ENCODE results near the gene FUZ. TPM values are rescaled to one million over a fixed set of nuclear protein-coding genes. Genes with fewer than 3 reads are reported as not detected.
A peak's percentile ranks its signal among the peaks of the same experiment; 100 is the strongest.

Gene FUZ
- polyA plus RNA-seq, 1 of the 3 experiments (the other 2 are of a cell fraction) = 29.9 TPM

DNA sequence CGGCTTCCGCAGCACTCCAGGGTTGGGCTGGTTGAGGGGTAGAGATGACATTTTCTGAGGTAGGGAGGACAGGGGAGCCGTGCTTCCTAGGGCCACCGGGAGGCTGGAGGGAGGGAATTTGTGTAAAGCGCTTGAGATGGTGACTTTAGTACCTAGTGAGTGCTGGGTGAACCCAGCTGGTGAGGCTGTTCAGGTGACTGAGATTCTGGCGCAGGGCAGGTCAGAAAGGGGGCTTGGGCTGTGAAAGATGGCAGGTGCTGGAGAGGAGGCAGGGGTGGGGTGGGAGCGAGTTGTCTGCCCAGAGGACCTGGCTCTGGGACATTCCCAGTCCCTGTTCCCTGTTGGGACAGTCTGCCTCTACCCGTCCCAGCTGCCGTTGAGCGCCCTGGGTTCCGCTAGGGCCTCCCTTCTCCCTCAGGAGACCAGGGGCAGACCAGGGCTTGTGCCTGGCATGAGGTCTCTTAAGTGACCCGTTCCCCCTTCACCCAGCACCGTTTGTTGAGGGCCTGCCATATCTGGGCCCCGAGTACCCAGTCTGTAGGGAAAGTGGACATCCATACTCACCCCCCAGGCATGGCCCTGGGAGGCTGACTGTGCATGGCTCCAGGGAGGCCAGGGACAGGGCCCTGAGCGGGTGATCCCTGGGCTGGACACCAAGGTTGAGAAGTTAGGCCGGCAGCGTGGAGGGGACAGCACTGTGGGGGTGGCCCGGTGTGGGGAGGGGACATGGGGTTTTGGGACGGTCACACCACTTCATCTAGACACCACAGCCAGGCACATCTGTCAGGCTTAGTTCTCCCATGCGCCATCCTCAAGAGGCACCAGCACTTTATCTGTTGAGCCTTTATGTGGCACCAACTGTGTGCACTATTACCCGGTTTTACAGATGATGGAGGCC lies 42.8 kb upstream of the FUZ start (continued):
- TF ChIP-seq TCF12 (IDR thresholded peaks at IDR 0.05) = no peak
- no peak for TF ChIP-seq SMC3 (IDR thresholded peaks at IDR 0.05; ENCODE audit: low read depth, low read length)
- no peak for TF ChIP-seq USF1 (IDR thresholded peaks at IDR 0.05; ENCODE audit: borderline replicate concordance, low read depth)
- TF ChIP-seq NRF1 (IDR thresholded peaks at IDR 0.05; ENCODE audit: low read depth, low read length) = no peak
- no peak for TF ChIP-seq FOSL2 (IDR thresholded peaks at IDR 0.05; ENCODE audit: borderline replicate concordance, low read depth)
- no peak for TF ChIP-seq EP300 (IDR thresholded peaks at IDR 0.05; ENCODE audit: borderline replicate concordance in 1 of 2, low read depth in 1 of 2, low read length in 1 of 2)
- peak; percentile 55; the same call in 1 of the 2 replicates for TF ChIP-seq ZBTB33 (IDR thresholded peaks at IDR 0.05; ENCODE audit: borderline replicate concordance, low read depth)
- TF ChIP-seq JUND (IDR thresholded peaks at IDR 0.05) = no peak
- no peak for TF ChIP-seq RXRA (IDR thresholded peaks at IDR 0.05; ENCODE audit: borderline replicate concordance, low read depth)

GRCh38 chr19:49855277-49855675 lies 42.2 kb upstream of the FUZ start:
- peaks cover 38% of the 10 kb centered on the region for H3K79me2 ChIP-seq (ENCODE audit: insufficient read depth)
- TF ChIP-seq JUND (IDR thresholded peaks at IDR 0.05) = peak; percentile 8; the same call in 1 of the 2 replicates
- TF ChIP-seq, protein P1, sequence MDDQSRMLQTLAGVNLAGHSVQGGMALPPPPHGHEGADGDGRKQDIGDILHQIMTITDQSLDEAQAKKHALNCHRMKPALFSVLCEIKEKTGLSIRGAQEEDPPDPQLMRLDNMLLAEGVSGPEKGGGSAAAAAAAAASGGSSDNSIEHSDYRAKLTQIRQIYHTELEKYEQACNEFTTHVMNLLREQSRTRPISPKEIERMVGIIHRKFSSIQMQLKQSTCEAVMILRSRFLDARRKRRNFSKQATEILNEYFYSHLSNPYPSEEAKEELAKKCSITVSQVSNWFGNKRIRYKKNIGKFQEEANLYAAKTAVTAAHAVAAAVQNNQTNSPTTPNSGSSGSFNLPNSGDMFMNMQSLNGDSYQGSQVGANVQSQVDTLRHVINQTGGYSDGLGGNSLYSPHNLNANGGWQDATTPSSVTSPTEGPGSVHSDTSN (IDR thresholded peaks at IDR 0.05) = no peak
- no peak for TF ChIP-seq GATA2 (CRISPR knock-in tag; IDR thresholded peaks at IDR 0.05)
- TF ChIP-seq NFIC (IDR thresholded peaks at IDR 0.05; ENCODE audit: borderline replicate concordance) = no peak
- TF ChIP-seq MEF2A (IDR thresholded peaks at IDR 0.05; ENCODE audit: borderline replicate concordance, low read depth) = no peak
- TF ChIP-seq NRF1 (IDR thresholded peaks at IDR 0.05; ENCODE audit: low read depth, low read length) = no peak
- TF ChIP-seq USF2 (IDR thresholded peaks at IDR 0.05; ENCODE audit: borderline replicate concordance, low read depth, low read length) = no peak
- TF ChIP-seq RFX5 (IDR thresholded peaks at IDR 0.05; ENCODE audit: low read length) = no peak
- 0 out of 2 replicates have a peak, but pooled peaks have one; percentile 6 for TF ChIP-seq SIN3A (IDR thresholded peaks at IDR 0.05; ENCODE audit: borderline replicate concordance, low read depth, low read length)
- TF ChIP-seq POLR2AphosphoS5 (IDR thresholded peaks at IDR 0.05; ENCODE audit: low read depth, low read length) = no peak
- no peak for TF ChIP-seq EP300 (IDR thresholded peaks at IDR 0.05; ENCODE audit: borderline replicate concordance in 1 of 2, low read depth in 1 of 2, low read length in 1 of 2)
- no peak for TF ChIP-seq TCF12 (IDR thresholded peaks at IDR 0.05)
- H4K20me1 ChIP-seq (ENCODE audit: insufficient read depth) = peaks cover 71% of the 10 kb centered on the region
- H2AFZ ChIP-seq (ENCODE audit: low read depth) = no peak overlapping the region
- H3K9me3 ChIP-seq = no peaks in the 10 kb centered on the region
- H3K27ac ChIP-seq (ENCODE audit: low read depth in 2 of 2, low read length in 1 of 2) = no peak overlapping the region; a peak in 1 of 4 replicates
- CTCF ChIA-PET = interaction anchor here (4.2 kb wide), 1 partner anchor 9 kb away, joined by 20 read pairs; no protein-coding TSS in a partner anchor
- no peak overlapping the region for H3K9ac ChIP-seq
- peaks cover 13 to 24% of the 10 kb centered on the region in 2 experiments; a peak in 3 of 4 replicates for H3K4me1 ChIP-seq (ENCODE audit: control insufficient read depth in 1 of 2, insufficient read depth in 2 of 2, low read depth in 1 of 2, low read length in 1 of 2)
- H3K27me3 ChIP-seq (ENCODE audit: insufficient read depth) = no peaks in the 10 kb centered on the region
- no peak overlapping the region for H3K4me3 ChIP-seq (ENCODE audit: low read depth in 2 of 2, low read length in 1 of 2)
- peaks cover 61% of the 10 kb centered on the region for H3F3A ChIP-seq (replicated peaks; ENCODE audit: insufficient read depth)
- no peaks in the 10 kb centered on the region for H3K9me2 ChIP-seq
- 85% methylated on average over 4 of the region's 12 CpGs for WGBS (ENCODE audit: low lambda C conversion rate)
- H3K36me3 ChIP-seq (replicated peaks in 1 of 2; ENCODE audit: control insufficient read depth in 1 of 2, insufficient read depth in 2 of 2, low read length in 1 of 2) = peaks cover 9 to 36% of the 10 kb centered on the region in 2 experiments
- DNase-seq = no peak
- POLR2A ChIA-PET = interaction anchor here (1.3 kb wide), 1 partner anchor 10 kb away, joined by 3 read pairs; no protein-coding TSS in a partner anchor
- H3K4me2 ChIP-seq = no peak overlapping the region

All from SK-N-SH (cell line).